Keratinocyte (primary cell): ENCODE data around the gene SPTLC2. TPM values are rescaled to one million over a fixed set of nuclear protein-coding genes. Genes with fewer than 3 reads are reported as not detected.

Source experiments
- DNase-seq: peaks from one replicate; pipeline ENCODE4 v3.0.0-alpha.2; 2011; ENCODE audit warnings: low read depth, missing footprints, low spot score
- FAIRE-seq: peaks from 2 replicates; lab custom pipeline; 2011; peaks lifted over from hg19 to GRCh38; lab: Jason Lieb, UNC
- H2AFZ ChIP-seq: 2 replicates; pipeline ENCODE4 v1.6.0; 2012; ENCODE audit warnings: low read length, control low read depth, inconsistent platforms; ENCODE audit not compliant: control insufficient read depth
- H3K27ac ChIP-seq: 2 replicates; pipeline ENCODE4 v1.5.1; 2011; ENCODE audit warnings: low read length; ENCODE audit not compliant: control insufficient read depth, insufficient read depth
- H3K27me3 ChIP-seq: 3 replicates; pipeline ENCODE4 v1.6.0; 2011; ENCODE audit warnings: low read length; ENCODE audit not compliant: control insufficient read depth, insufficient read depth; ENCODE audit errors: extremely low read depth
- H3K36me3 ChIP-seq, 2 experiments: 2 replicates in 1 of 2; 3 replicates in 1 of 2; pipeline ENCODE4 v1.5.1; 2011; ENCODE audit warnings: low read length in 2 of 2, mild to moderate bottlenecking in 1 of 2; ENCODE audit not compliant: control insufficient read depth in 2 of 2, insufficient read depth in 2 of 2; ENCODE audit errors: extremely low read depth in 1 of 2
- H3K4me1 ChIP-seq: 3 replicates; pipeline ENCODE4 v1.5.1; 2011; ENCODE audit warnings: low read length; ENCODE audit not compliant: control insufficient read depth, insufficient read depth; ENCODE audit errors: extremely low read depth
- H3K4me2 ChIP-seq: 3 replicates; pipeline ENCODE4 v1.6.0; 2011; ENCODE audit warnings: low read depth, low read length; ENCODE audit not compliant: control insufficient read depth, insufficient read depth; ENCODE audit errors: extremely low read depth
- H3K4me3 ChIP-seq, 3 experiments: fragments of 200-600 bp in 1 of 3; sonication (generic) in 1 of 3; 2 replicates in 2 of 3; 3 replicates in 1 of 3; pipeline ENCODE4 v1.5.1; 2011 to 2016; ENCODE audit warnings: low read length in 3 of 3, mild to moderate bottlenecking in 3 of 3, control low read depth in 2 of 3, inconsistent platforms in 1 of 3, low read depth in 1 of 3, mixed read lengths in 1 of 3, mixed run types in 1 of 3, moderate library complexity in 1 of 3; ENCODE audit not compliant: control insufficient read depth in 2 of 3, insufficient read depth in 2 of 3; ENCODE audit errors: extremely low read depth in 1 of 3
- H3K79me2 ChIP-seq: 2 replicates; pipeline ENCODE4 v1.6.0; 2012; ENCODE audit warnings: low read length; ENCODE audit not compliant: control insufficient read depth, insufficient read depth
- H3K9ac ChIP-seq: 3 replicates; pipeline ENCODE4 v1.6.0; 2011; ENCODE audit warnings: low read length; ENCODE audit not compliant: control insufficient read depth, insufficient read depth; ENCODE audit errors: extremely low read depth
- H3K9me1 ChIP-seq: 3 replicates; pipeline ENCODE4 v1.6.0; 2011; ENCODE audit warnings: low read length; ENCODE audit not compliant: control insufficient read depth, insufficient read depth; ENCODE audit errors: extremely low read depth
- H3K9me3 ChIP-seq: 2 replicates; pipeline ENCODE4 v1.5.1; 2012; ENCODE audit warnings: low read depth, low read length; ENCODE audit not compliant: control insufficient read depth
- H4K20me1 ChIP-seq: 3 replicates; pipeline ENCODE4 v1.6.0; 2011; ENCODE audit warnings: low read length; ENCODE audit not compliant: control insufficient read depth, insufficient read depth; ENCODE audit errors: extremely low read depth
- CTCF ChIP-seq, 3 experiments: IDR thresholded peaks in 1 of 3; conservative IDR thresholded peaks in 1 of 3; optimal IDR thresholded peaks in 1 of 3; 2 replicates in 2 of 3; 3 replicates in 1 of 3; pipeline versions ENCODE3 to v1.5.1; 2011; ENCODE audit warnings: low read length in 3 of 3, mild to moderate bottlenecking in 3 of 3, moderate library complexity in 2 of 3, control low read depth in 1 of 3, inconsistent platforms in 1 of 3; ENCODE audit not compliant: insufficient read depth in 2 of 3; ENCODE audit errors: extremely low read depth in 1 of 3
- EZH2 ChIP-seq: IDR thresholded peaks from one replicate; pipeline ENCODE4 v1.6.1; 2012; ENCODE audit warnings: inconsistent platforms, mild to moderate bottlenecking, low read length, moderate library complexity
- dilution Hi-C: fragments of 300-500 bp; cut with MboI; formaldehyde crosslinking; loops from one replicate; pipeline ENCODE4 v1.7.0; 2020; ENCODE audit warnings: low sequenced_read_pairs; ENCODE audit not compliant: extremely low pct_ligation_motif_present
- polyA plus RNA-seq, 5 experiments: library from polyadenylated mRNA; depleted of rRNA in 3 of 5; stranded (reverse) in 3 of 5; stranded (forward) in 1 of 5; unstranded in 1 of 5; fragments of >200 nt; gene quantifications; 1 replicate in 1 of 5; 2 replicates in 3 of 5; 3 replicates in 1 of 5; pipeline versions ENCODE4 v1.2.1 to v1.2.3, GENCODE V29; 2011 to 2012; ENCODE audit warnings: missing spikeins in 2 of 5, low read depth in 1 of 5, low replicate concordance in 1 of 5

SPTLC2 gene
- polyA plus RNA-seq, 1 donor (not counting 4 experiments of a cell fraction or from before 2014, with no cell fraction given) = 46.8 TPM

DNA sequence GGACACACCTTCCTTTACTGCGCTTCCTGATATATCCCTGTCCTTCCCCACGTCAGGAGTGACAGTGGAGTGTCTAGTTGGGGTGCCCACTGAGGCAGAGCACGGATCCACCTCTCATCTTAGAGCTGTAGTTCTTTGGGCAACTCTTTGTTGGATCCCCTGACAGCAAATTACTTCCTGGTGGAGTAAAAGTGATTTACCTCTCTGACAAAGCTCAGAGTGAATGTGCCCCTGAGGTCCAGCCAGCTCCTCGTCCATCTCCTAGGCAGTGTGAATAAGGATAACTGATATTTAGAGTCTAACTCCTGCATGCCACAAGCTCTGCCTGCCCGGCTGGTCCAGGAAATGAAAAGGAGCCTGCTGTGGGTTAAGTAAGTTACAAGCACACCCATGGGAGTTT is 142.5 kb downstream of the SPTLC2 start:
- dilution Hi-C loops = no loop called here
- no peak overlapping the region for H2AFZ ChIP-seq
- no peaks in the 10 kb centered on the region for H3K79me2 ChIP-seq

DNA sequence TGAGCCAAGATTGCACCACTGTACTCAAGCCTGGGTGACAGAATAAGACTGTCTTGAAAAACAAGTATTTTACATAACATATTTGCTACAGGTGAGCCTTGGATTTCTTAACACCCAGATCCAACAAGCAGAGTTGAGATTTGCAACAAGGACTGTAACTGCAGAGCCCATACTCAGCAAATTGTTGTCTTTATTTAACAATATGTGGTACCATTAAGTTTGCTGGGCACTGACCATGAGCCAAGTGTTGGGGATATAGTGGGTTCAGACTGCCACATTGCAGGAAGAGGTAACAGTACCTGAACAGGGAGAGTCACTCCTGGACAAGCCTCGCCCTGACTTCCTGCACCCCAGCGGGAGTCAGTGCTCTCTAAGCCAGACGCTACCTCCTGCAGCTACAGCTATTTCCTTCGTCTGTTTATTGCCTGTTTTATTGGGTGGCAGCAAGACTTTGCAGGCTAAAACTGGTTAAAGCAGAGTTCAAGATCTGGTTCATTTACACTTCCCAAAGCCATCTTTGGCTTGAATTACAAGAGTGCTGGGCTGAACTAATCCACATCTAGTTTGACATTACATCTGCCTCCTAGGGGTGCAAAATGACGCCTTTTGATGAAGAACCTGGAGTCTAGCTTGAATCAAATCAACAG is 146.1 kb downstream of the SPTLC2 start:
- no peak for TF ChIP-seq CTCF (optimal IDR thresholded peaks at IDR 0.05 in 1 of 3, IDR thresholded peaks at IDR 0.05 in 1 of 3, conservative IDR thresholded peaks at IDR 0.05 in 1 of 3; ENCODE audit: extremely low read depth in 1 of 3, insufficient read depth in 2 of 3, low read length in 3 of 3)
- no peak for DNase-seq
- H3K4me1 ChIP-seq = no peaks in the 10 kb centered on the region
- H3K27ac ChIP-seq = no peak overlapping the region
- H3K27me3 ChIP-seq = peaks cover 7% of the 10 kb centered on the region
- H3K9ac ChIP-seq = no peak overlapping the region
- no peaks in the 10 kb centered on the region for H3K9me1 ChIP-seq
- no peak overlapping the region for H3K4me2 ChIP-seq
- no peaks in the 10 kb centered on the region for H3K79me2 ChIP-seq
- no peak overlapping the region for H3K4me3 ChIP-seq
- dilution Hi-C loops = no loop called here
- no peaks in the 10 kb centered on the region for H4K20me1 ChIP-seq
- peaks cover 14 to 19% of the 10 kb centered on the region in 2 experiments for H3K36me3 ChIP-seq
- no peak for FAIRE-seq
- H3K9me3 ChIP-seq = no peaks in the 10 kb centered on the region
- H2AFZ ChIP-seq = no peak overlapping the region

More for the DNA sequence above, 142.5 kb downstream of the SPTLC2 start:
- peaks cover 0 to 2% of the 10 kb centered on the region in 2 experiments for H3K36me3 ChIP-seq
- H3K4me3 ChIP-seq = no peak overlapping the region
- no peak overlapping the region for H3K9ac ChIP-seq
- peaks cover 7% of the 10 kb centered on the region for H3K27me3 ChIP-seq
- TF ChIP-seq EZH2 = no peak
- no peak for TF ChIP-seq CTCF (optimal IDR thresholded peaks at IDR 0.05 in 1 of 3, IDR thresholded peaks at IDR 0.05 in 1 of 3, conservative IDR thresholded peaks at IDR 0.05 in 1 of 3; ENCODE audit: extremely low read depth in 1 of 3, insufficient read depth in 2 of 3, low read length in 3 of 3)
- H3K9me1 ChIP-seq = no peaks in the 10 kb centered on the region
- H3K27ac ChIP-seq = no peak overlapping the region
- no peak overlapping the region for H3K4me2 ChIP-seq
- FAIRE-seq (no peak), DNase-seq (no peak)
- no peaks in the 10 kb centered on the region for H4K20me1 ChIP-seq
- no peaks in the 10 kb centered on the region for H3K4me1 ChIP-seq
- no peaks in the 10 kb centered on the region for H3K9me3 ChIP-seq
